RPMI8226 (cell line): ENCODE data around the gene TMEM81.

Source experiments
- DNase-seq: peaks from one replicate; pipeline ENCODE4 v3.0.0-alpha.2; 2015

The TMEM81 gene

DNA sequence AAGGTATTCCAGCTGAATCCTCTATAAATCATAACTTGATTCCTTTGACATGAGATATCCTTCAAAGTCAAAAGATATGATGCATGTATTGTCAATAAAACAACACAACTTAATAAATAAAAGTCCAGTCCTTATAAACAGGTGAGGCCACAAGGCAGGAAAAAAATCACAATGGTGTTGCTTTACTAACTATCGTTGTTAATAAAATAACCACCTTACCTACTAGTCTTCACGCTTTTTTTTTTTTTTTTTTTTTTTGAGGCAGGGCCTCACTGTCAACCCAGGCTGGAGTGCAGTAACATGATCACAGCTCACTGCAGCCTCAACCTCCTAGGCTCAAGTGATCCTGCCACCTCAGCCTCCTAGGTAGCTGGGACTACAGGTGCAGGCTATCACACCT is at the start of gene TMEM81:
Gene TMEM81 (minus strand): TSS at position 101 of the 400 bp plus-strand sequence. CDS start 140 bp downstream, outside the sequence.
- no peak for DNase-seq

DNA sequence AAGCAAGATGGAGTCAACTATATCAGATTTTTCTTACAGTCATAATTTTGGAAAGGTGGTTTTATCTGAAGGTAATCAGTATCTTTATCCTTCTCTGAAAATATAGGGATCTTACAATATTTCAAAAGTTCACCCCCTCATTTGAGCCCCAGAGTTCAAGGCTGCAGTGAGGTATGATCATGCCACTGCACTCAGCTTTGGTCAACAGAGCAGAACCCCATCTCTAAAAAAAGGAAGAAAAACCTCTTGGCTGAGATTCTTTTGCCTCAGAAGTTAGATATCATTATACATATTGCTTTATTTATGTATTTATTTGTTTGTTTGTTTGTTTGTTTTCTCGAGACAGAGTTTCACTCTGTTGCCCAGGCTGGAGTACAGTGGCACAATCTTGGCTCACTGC is 49.0 kb upstream of the TMEM81 start:
- no peak for DNase-seq

DNA sequence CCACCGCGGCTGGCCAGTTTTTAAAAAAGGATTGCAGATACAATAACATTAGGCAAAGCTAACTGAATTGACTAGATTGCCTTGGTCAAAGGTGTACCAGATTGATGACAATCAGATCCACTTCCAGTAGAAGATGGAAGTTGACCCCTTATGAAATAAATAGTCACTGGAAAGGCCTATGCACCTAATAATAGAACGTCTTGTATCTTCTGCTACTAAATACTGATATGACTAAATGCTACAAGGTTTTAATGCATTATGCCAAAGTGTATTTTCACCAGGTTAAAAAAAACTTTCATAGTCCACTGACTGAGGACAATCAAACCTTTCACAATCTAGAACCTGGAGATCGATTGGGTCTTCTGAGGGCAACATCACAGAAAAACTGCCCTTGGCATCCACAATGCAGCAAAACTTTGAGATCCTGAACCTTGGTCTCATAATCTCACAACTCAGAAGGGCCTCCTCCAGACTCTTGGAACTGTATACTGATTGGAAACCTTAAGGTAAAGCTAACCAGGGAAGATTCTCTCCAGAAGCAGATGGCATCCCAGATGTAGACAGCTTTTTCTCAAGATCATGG is 45.3 kb upstream of the TMEM81 start:
- no peak for DNase-seq

GRCh38 chr1:205128050-205128449 is 43.8 kb upstream of the TMEM81 start:
- no peak for DNase-seq

- DNase-seq, result no peak
These were observed 43.4 kb upstream of the TMEM81 start for GRCh38 chr1:205127646-205128045.

GRCh38 chr1:205124726-205125125 is 40.5 kb upstream of the TMEM81 start:
- DNase-seq, result peak; percentile 70

GRCh38 chr1:205122489-205122882 is 38.2 kb upstream of the TMEM81 start:
- no peak for DNase-seq

GRCh38 chr1:205121660-205122488 is 37.6 kb upstream of the TMEM81 start, which contains the start of gene RBBP5:
RBBP5 (minus strand) TSS chr1:205121978; CDS start chr1:205121873, 105 bp downstream.
- peak; percentile 99 for DNase-seq

DNA sequence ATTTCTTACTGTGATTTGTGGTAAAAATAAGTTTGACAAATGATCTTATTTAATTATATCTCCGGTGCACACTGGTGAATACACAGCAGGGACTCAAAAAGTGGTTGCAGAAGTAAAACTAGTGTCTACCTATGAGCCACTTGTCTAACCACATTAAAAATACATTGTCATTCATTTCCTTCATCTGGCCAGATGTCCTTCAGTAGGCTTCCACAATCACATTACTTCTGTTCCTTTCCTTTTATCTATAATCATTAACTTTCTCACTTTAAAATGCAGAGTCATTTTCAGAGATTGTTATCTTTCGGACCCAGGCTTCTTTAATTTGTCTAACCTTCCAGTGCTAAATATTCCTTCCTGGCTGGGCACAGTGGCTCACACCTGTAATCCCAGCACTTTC is 34.5 kb upstream of the TMEM81 start:
- no peak for DNase-seq

- no peak for DNase-seq
These were observed 27.1 kb upstream of the TMEM81 start for GRCh38 chr1:205111354-205111753.

DNA sequence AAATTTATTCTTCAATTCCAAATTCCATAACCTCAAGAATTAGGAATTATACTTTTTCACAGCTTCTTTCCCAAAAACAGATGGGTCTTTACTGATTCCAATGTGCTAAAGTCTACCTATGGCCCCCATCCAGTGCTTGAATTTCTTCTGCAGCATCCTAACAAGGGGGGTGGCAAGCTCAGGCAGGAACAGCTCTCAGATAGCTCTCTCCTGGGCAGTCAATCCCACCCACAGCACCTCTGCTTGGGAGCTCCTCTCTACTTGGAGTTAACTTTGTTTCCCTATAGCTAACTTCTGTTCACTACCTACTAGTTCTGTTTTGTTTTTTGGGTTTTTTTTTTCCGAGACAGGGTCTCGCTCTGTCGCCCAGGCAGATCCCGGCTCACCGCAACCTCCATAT is 25.5 kb upstream of the TMEM81 start:
- no peak for DNase-seq

DNA sequence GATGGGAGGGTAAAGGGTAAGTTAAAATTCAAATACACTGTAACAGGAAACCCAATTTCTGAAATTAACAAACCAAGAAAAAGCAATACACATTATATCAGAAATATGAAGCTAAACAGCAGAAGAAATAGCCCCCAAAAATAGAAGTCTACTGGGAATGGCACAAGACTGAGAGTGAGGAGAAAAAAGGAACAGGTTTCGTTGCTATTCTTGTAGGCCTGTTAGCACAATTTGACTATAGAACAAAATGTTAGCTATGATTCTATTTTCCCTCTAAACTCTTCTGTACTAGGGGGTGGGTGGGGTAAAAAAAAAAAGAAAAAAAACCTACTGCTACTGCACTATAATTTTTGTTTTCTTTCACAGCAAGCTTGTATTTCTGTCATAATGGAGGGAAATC is 25.0 kb upstream of the TMEM81 start:
- DNase-seq, result no peak

GRCh38 chr1:205108464-205108863 is 24.2 kb upstream of the TMEM81 start:
- no peak for DNase-seq

- DNase-seq, result no peak
These were observed 23.1 kb upstream of the TMEM81 start for GRCh38 chr1:205107327-205107726.

DNA sequence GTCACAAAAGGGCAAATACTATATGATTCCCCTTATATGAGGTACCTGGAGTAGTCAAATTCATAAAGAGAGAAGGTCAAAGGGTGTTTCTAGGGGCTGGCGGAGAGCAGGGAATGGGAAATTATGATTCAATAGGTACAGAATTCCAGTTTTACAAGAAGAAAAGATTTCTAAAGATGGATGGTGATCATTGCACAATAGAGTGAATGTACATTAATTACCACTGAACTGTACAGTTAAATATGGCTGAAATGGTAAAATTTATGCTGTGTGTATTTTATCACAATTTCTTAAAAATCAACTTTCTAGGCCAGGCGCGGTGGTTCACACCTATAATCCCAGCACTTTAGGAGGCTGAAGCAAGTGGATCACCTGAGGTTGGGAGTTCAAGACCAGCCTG is 18.1 kb upstream of the TMEM81 start:
- DNase-seq, result no peak

DNA sequence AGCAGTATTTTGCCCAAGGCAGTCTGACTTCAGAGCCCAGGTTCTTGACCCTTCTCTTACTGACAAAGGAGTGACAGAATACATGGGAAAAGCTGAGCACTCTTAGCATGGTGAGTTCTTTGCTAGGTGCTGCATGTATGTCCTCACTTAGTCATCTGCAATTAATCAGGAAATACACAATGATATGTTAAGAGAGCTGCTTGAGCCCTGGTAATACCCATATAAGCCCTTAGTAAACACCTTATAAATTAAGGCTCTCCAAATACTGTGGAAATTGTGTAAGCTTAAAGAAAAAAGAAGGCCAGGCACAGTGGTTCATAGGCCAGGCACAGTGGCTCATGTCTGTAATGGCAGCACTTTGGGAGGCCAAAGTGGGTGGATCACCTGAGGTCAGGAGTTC is 14.0 kb upstream of the TMEM81 start:
- no peak for DNase-seq

DNA sequence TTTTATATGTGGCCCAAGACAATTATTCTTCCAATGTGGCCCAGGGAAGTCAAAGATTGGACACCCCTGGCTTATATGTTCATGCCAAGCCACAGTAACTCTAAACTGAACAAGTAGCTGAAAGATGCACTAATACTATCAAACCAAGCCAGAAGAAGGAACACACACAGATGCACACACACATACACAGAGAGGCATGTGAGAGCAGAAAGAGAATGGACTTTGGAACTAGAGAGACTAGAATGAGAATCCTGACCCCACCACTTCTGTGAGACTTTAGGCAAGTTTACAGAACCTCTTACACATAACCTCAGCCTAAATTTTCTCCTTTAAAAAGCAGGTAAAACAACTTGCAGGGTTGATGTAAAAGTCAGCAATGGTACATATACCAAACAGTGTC is 11.2 kb upstream of the TMEM81 start:
- DNase-seq, result no peak

- no peak for DNase-seq
These were observed 6.9 kb upstream of the TMEM81 start for GRCh38 chr1:205091043-205091740.

GRCh38 chr1:205088341-205088740 is 4.1 kb upstream of the TMEM81 start:
- no peak for DNase-seq

DNA sequence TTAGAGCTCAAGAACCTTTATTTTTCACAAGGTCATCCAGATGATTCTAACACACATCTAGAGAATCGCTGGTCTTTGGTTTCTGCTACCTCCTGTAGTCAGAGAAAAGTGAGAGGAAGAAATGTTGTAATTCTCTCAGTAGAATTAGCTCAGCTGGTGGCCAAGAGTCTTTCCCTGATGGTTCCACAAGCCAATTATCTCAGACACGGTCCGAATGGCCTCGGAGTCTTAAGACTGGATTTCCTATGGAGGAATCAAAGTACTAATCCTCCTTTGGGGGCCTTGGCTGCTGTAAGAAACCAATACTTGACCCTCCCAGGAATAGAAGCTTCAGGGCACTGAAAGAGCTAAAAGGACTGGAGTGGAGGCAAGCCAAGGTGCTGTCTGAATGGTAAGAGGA is 1.8 kb downstream of the TMEM81 start:
- no peak for DNase-seq

DNA sequence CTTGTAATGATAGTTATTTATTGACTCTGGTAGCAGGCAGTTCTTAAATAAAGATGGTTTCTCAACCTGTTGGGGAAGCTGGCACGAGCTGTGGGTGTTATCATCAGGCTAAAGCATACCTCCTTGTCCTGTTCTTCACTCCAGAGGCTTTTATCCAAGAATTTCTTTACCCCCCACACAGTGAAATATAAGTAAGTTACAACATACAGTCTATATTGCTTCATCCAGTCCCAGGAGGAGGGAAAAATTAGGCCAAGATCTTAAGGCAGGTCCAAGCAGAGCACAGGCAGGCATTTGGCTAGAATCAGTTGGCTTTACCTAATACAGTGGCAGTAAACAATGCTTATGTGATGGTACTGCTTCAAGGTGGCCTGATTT is 6.3 kb downstream of the TMEM81 start:
- DNase-seq, result no peak

- no peak for DNase-seq
These were observed 6.9 kb downstream of the TMEM81 start for GRCh38 chr1:205077158-205077933.

DNA sequence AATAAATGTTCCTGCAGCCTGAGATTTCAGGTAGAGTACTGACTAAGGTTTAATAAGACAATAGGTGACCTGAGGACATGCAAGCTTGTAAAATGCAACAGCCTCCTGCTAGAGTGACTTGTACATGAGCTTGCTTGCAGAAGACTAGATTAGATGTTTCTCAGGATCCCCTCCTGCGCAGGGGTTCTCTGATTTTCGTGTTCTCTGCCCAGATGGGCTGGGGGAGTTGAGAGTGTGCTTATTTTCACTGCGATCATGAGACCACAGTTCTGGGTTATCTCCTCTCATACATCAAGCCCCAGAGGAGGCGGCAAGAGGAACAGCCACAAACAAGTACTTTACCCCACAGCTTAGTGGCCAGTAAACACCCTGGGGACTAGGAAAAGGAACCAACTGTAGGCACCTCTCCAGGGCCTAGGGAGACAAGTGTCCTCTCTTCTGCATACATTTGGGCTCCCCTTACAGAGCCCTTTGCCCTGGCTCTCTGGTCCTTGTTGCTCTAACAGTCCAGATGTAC is 8.0 kb downstream of the TMEM81 start:
- DNase-seq, result no peak
